Duodenal mucosa (tissue), 2 donors: ENCODE measurements around the gene TMEM170B.

ENCODE experiments used
- H3K27ac ChIP-seq: one replicate; pipeline ENCODE4 v1.7.0; 2013; ENCODE audit warnings: low read depth, low read length
- H3K27me3 ChIP-seq, 2 donors: one replicate each; pipeline ENCODE4 v1.7.0; 2013; ENCODE audit warnings: low read length in 2 of 2, control low read depth in 1 of 2; ENCODE audit not compliant: insufficient read depth in 2 of 2, control insufficient read depth in 1 of 2
- H3K36me3 ChIP-seq, 2 donors: one replicate each; pipeline ENCODE4 v1.7.0; 2013; ENCODE audit warnings: low read length in 2 of 2, control low read depth in 1 of 2; ENCODE audit not compliant: insufficient read depth in 2 of 2, control insufficient read depth in 1 of 2
- H3K4me1 ChIP-seq, 2 donors: one replicate each; pipeline ENCODE4 v1.7.0; 2013; ENCODE audit warnings: low read length in 2 of 2, control low read depth in 1 of 2; ENCODE audit not compliant: insufficient read depth in 2 of 2, control insufficient read depth in 1 of 2
- H3K4me3 ChIP-seq, 2 donors: one replicate each; pipeline ENCODE4 v1.7.0; 2013; ENCODE audit warnings: low read length in 2 of 2, low read depth in 1 of 2
- H3K9ac ChIP-seq, 2 donors: one replicate each; pipeline ENCODE4 v1.7.0; 2013; ENCODE audit warnings: low read length in 2 of 2, low read depth in 1 of 2
- H3K9me3 ChIP-seq, 2 donors: one replicate each; pipeline ENCODE4 v1.7.0; 2013; ENCODE audit warnings: low read length in 2 of 2, control low read depth in 1 of 2; ENCODE audit not compliant: control insufficient read depth in 1 of 2

TMEM170B gene

GRCh38 chr6:11613336-11613735, 75.8 kb downstream of the TMEM170B start:
- H3K9me3 ChIP-seq, result no peaks in the 10 kb centered on the region
- no peaks in the 10 kb centered on the region for H3K4me1 ChIP-seq
- no peaks in the 10 kb centered on the region for H3K27me3 ChIP-seq
- no peak overlapping the region for H3K4me3 ChIP-seq
- H3K36me3 ChIP-seq, result no peaks in the 10 kb centered on the region
- no peak overlapping the region for H3K9ac ChIP-seq
- H3K27ac ChIP-seq, result no peak overlapping the region

GRCh38 chr6:11613858-11614257, 76.3 kb downstream of the TMEM170B start:
- H3K27me3 ChIP-seq, result no peaks in the 10 kb centered on the region
- H3K9me3 ChIP-seq, result no peaks in the 10 kb centered on the region
- H3K9ac ChIP-seq, result no peak overlapping the region
- no peak overlapping the region for H3K27ac ChIP-seq
- H3K4me1 ChIP-seq, result no peaks in the 10 kb centered on the region
- H3K4me3 ChIP-seq, result no peak overlapping the region
- no peaks in the 10 kb centered on the region for H3K36me3 ChIP-seq

- H3K27me3 ChIP-seq, result no peaks in the 10 kb centered on the region
- H3K27ac ChIP-seq, result no peak overlapping the region
- no peak overlapping the region for H3K9ac ChIP-seq
- H3K9me3 ChIP-seq, result no peaks in the 10 kb centered on the region
- H3K4me1 ChIP-seq, result no peaks in the 10 kb centered on the region
- H3K36me3 ChIP-seq, result no peaks in the 10 kb centered on the region
- H3K4me3 ChIP-seq, result no peak overlapping the region
These were observed 77.1 kb downstream of the TMEM170B start for GRCh38 chr6:11614534-11615213.

- H3K9me3 ChIP-seq, result no peaks in the 10 kb centered on the region
- no peak overlapping the region for H3K27ac ChIP-seq
- no peak overlapping the region for H3K9ac ChIP-seq
These were observed 77.7 kb downstream of the TMEM170B start for GRCh38 chr6:11615214-11615602.

GRCh38 chr6:11616200-11616611, 78.7 kb downstream of the TMEM170B start:
- no peak overlapping the region for H3K9ac ChIP-seq
- H3K9me3 ChIP-seq, result no peaks in the 10 kb centered on the region
- no peak overlapping the region for H3K27ac ChIP-seq
- H3K4me3 ChIP-seq, result no peak overlapping the region
- no peaks in the 10 kb centered on the region for H3K36me3 ChIP-seq
- no peaks in the 10 kb centered on the region for H3K4me1 ChIP-seq
- H3K27me3 ChIP-seq, result no peaks in the 10 kb centered on the region

More at GRCh38 chr6:11615214-11615602, 77.7 kb downstream of the TMEM170B start:
- Histone ChIP-seq H3K4me1 (no peaks in the 10 kb centered on the region), H3K36me3 (no peaks in the 10 kb centered on the region), H3K27me3 (no peaks in the 10 kb centered on the region), H3K4me3 (no peak overlapping the region)

GRCh38 chr6:11618533-11618932, 81.0 kb downstream of the TMEM170B start:
- Histone ChIP-seq H3K9ac (no peak overlapping the region), H3K9me3 (no peaks in the 10 kb centered on the region), H3K36me3 (no peaks in the 10 kb centered on the region), H3K27me3 (no peaks in the 10 kb centered on the region), H3K27ac (no peak overlapping the region), H3K4me1 (no peaks in the 10 kb centered on the region), H3K4me3 (no peak overlapping the region)

GRCh38 chr6:11621119-11621518, 83.6 kb downstream of the TMEM170B start:
- no peaks in the 10 kb centered on the region for H3K4me1 ChIP-seq
- no peak overlapping the region for H3K4me3 ChIP-seq
- no peaks in the 10 kb centered on the region for H3K9me3 ChIP-seq
- H3K27ac ChIP-seq, result no peak overlapping the region
- no peaks in the 10 kb centered on the region for H3K36me3 ChIP-seq
- H3K27me3 ChIP-seq, result no peaks in the 10 kb centered on the region
- no peak overlapping the region for H3K9ac ChIP-seq

- Histone ChIP-seq H3K36me3 (no peaks in the 10 kb centered on the region), H3K4me3 (no peak overlapping the region), H3K27ac (no peak overlapping the region), H3K27me3 (no peaks in the 10 kb centered on the region), H3K9ac (no peak overlapping the region), H3K9me3 (no peaks in the 10 kb centered on the region), H3K4me1 (no peaks in the 10 kb centered on the region)
These were observed 84.6 kb downstream of the TMEM170B start for GRCh38 chr6:11622156-11622555.

GRCh38 chr6:11623272-11623671, 85.7 kb downstream of the TMEM170B start:
- Histone ChIP-seq H3K27ac (no peak overlapping the region), H3K9me3 (no peaks in the 10 kb centered on the region)

GRCh38 chr6:11625302-11625701, 87.8 kb downstream of the TMEM170B start:
- no peaks in the 10 kb centered on the region for H3K9me3 ChIP-seq
- no peak overlapping the region for H3K9ac ChIP-seq
- no peaks in the 10 kb centered on the region for H3K36me3 ChIP-seq
- H3K27ac ChIP-seq, result no peak overlapping the region
- no peak overlapping the region for H3K4me3 ChIP-seq
- H3K4me1 ChIP-seq, result no peaks in the 10 kb centered on the region
- peaks cover 0 to 4% of the 10 kb centered on the region in 2 donors for H3K27me3 ChIP-seq

More at GRCh38 chr6:11623272-11623671, 85.7 kb downstream of the TMEM170B start:
- no peaks in the 10 kb centered on the region for H3K4me1 ChIP-seq
- H3K4me3 ChIP-seq, result no peak overlapping the region
- no peaks in the 10 kb centered on the region for H3K27me3 ChIP-seq
- H3K36me3 ChIP-seq, result no peaks in the 10 kb centered on the region
- no peak overlapping the region for H3K9ac ChIP-seq
